SK-N-SH (cell line): Measurements from ENCODE around the gene SKIDA1. TPM values are rescaled to one million over a fixed set of nuclear protein-coding genes. Genes with fewer than 3 reads are reported as not detected.

Experiments used
- CTCF ChIA-PET: fragments of 300-600, 350-600 bp; formaldehyde crosslinking; extraction: SDS; loops from one replicate; lab custom pipeline; 2021; lab: Yijun Ruan, JAX
- POLR2A ChIA-PET: fragments of 350-600 bp; sonication (Branson Sonifier 250); formaldehyde crosslinking; extraction: SDS; loops from one replicate; lab custom pipeline; 2020; ENCODE audit warnings: antibody characterized with exemption, inconsistent platforms; lab: Yijun Ruan, JAX
- DNase-seq: peaks from one replicate; pipeline ENCODE4 v3.0.0; 2012
- H2AFZ ChIP-seq: fragments of 200-600 bp; sonication (generic); 2 replicates; pipeline ENCODE4 v1.8.1; 2016; ENCODE audit warnings: antibody characterized with exemption, mild to moderate bottlenecking, low read depth
- H3F3A ChIP-seq: fragments of 200-600 bp; sonication (generic); replicated peaks from 2 replicates; pipeline ENCODE3; 2016; ENCODE audit warnings: antibody characterized with exemption, mild to moderate bottlenecking; ENCODE audit not compliant: insufficient read depth
- H3K27ac ChIP-seq, 2 experiments: fragments of 200-500 bp in 1 of 2; fragments of 200-600 bp in 1 of 2; sonication (Bioruptor generic) in 1 of 2; sonication (generic), shearing (Covaris generic) in 1 of 2; 2 replicates each; pipeline versions ENCODE4 v1.5.1 to v1.6.1; 2014 to 2016; ENCODE audit warnings: low read depth in 2 of 2, inconsistent platforms in 1 of 2, low read length in 1 of 2, mild to moderate bottlenecking in 1 of 2, mixed read lengths in 1 of 2
- H3K27me3 ChIP-seq: fragments of 200-600 bp; sonication (generic), shearing (Covaris generic); 2 replicates; pipeline ENCODE4 v1.6.1; 2016; ENCODE audit warnings: mixed run types; ENCODE audit not compliant: insufficient read depth
- H3K36me3 ChIP-seq, 2 experiments: fragments of 200-500 bp in 1 of 2; fragments of 200-600 bp in 1 of 2; sonication (Bioruptor generic) in 1 of 2; sonication (generic) in 1 of 2; replicated peaks in 1 of 2; 2 replicates each; pipeline versions ENCODE3 to v1.5.1; 2014 to 2016; ENCODE audit warnings: low read length in 1 of 2, mild to moderate bottlenecking in 1 of 2; ENCODE audit not compliant: insufficient read depth in 2 of 2, control insufficient read depth in 1 of 2
- H3K4me1 ChIP-seq, 2 experiments: fragments of 200-500 bp in 1 of 2; fragments of 200-600 bp in 1 of 2; sonication (Bioruptor generic) in 1 of 2; sonication (generic), shearing (Covaris generic) in 1 of 2; 2 replicates each; pipeline versions ENCODE4 v1.5.1 to v1.6.1; 2014 to 2016; ENCODE audit warnings: low read depth in 1 of 2, low read length in 1 of 2, mixed run types in 1 of 2; ENCODE audit not compliant: insufficient read depth in 2 of 2, control insufficient read depth in 1 of 2
- H3K4me2 ChIP-seq: fragments of 200-600 bp; sonication (generic), shearing (Covaris generic); 2 replicates; pipeline ENCODE4 v1.6.1; 2017; ENCODE audit warnings: mixed run types
- H3K4me3 ChIP-seq, 2 experiments: fragments of 200-500 bp in 1 of 2; fragments of 200-600 bp in 1 of 2; sonication (Bioruptor generic) in 1 of 2; sonication (generic), shearing (Covaris generic) in 1 of 2; 2 replicates each; pipeline versions ENCODE4 v1.5.1 to v1.8.1; 2014 to 2016; ENCODE audit warnings: low read depth in 2 of 2, inconsistent platforms in 1 of 2, low read length in 1 of 2, mild to moderate bottlenecking in 1 of 2, mixed read lengths in 1 of 2, moderate library complexity in 1 of 2
- H3K79me2 ChIP-seq: fragments of 200-600 bp; sonication (generic); 2 replicates; pipeline ENCODE4 v1.8.1; 2017; ENCODE audit warnings: mild to moderate bottlenecking; ENCODE audit not compliant: insufficient read depth
- H3K9ac ChIP-seq: fragments of 200-600 bp; sonication (generic); 2 replicates; pipeline ENCODE4 v1.6.1; 2017; ENCODE audit warnings: mixed run types
- H3K9me2 ChIP-seq: fragments of 200-600 bp; sonication (generic); 2 replicates; pipeline ENCODE4 v1.6.1; 2017; ENCODE audit warnings: mixed run types
- H3K9me3 ChIP-seq: fragments of 200-600 bp; sonication (generic); 2 replicates; pipeline ENCODE4 v1.6.1; 2017; ENCODE audit warnings: mixed run types, mild to moderate bottlenecking, moderate library complexity
- H4K20me1 ChIP-seq: fragments of 200-600 bp; sonication (generic); 2 replicates; pipeline ENCODE4 v1.6.1; 2017; ENCODE audit warnings: mild to moderate bottlenecking, mixed run types; ENCODE audit not compliant: insufficient read depth
- EZH2phosphoT487 ChIP-seq: fragments of 200-600 bp; sonication (generic); IDR thresholded peaks from 2 replicates; pipeline ENCODE4 v1.6.1; 2017; ENCODE audit warnings: low read depth, mixed run types, mild to moderate bottlenecking, antibody characterized with exemption, moderate library complexity, borderline replicate concordance
- MAX ChIP-seq: IDR thresholded peaks from 2 replicates; pipeline ENCODE4 v1.4.0; 2012; ENCODE audit warnings: low read depth
- MXI1 ChIP-seq: IDR thresholded peaks from 2 replicates; pipeline ENCODE4 v1.6.1; 2012; ENCODE audit warnings: mild to moderate bottlenecking, low read depth, low read length, improper control_type of control experiment
- RFX5 ChIP-seq: IDR thresholded peaks from 2 replicates; pipeline ENCODE4 v1.6.1; 2012; ENCODE audit warnings: mild to moderate bottlenecking, improper control_type of control experiment, low read length
- TCF12 ChIP-seq: IDR thresholded peaks from 2 replicates; pipeline ENCODE4 v1.4.0; 2012
- WGBS: methylation state at CpG from one replicate; pipeline ENCODE4 v1.1.6; 2017; ENCODE audit warnings: low lambda C conversion rate; 5-methylcytosine and 5-hydroxymethylcytosine counted together
- polyA plus RNA-seq, 3 experiments: library from polyadenylated mRNA; depleted of rRNA; stranded (reverse); fragments of >200 nt; gene quantifications; 2 replicates each; pipeline ENCODE4 v1.2.3, GENCODE V29; 2012

SKIDA1 gene
- polyA plus RNA-seq, 1 of the 3 experiments (the other 2 are of a cell fraction), result 0.38 TPM

- Histone ChIP-seq H3K4me3 (no peak overlapping the region), H3K27me3 (no peaks in the 10 kb centered on the region), H3K9me3 (no peaks in the 10 kb centered on the region), H3K9me2 (no peaks in the 10 kb centered on the region), H3F3A (peaks cover 51% of the 10 kb centered on the region), H3K4me2 (no peak overlapping the region), H3K36me3 (no peaks in the 10 kb centered on the region), H3K9ac (no peak overlapping the region), H3K4me1 (peaks cover 13 to 32% of the 10 kb centered on the region in 2 experiments; a peak in 3 of 4 replicates), H4K20me1 (no peaks in the 10 kb centered on the region; the same call in 1 of the 2 replicates), H2AFZ (no peak overlapping the region), H3K79me2 (peaks cover 41% of the 10 kb centered on the region), H3K27ac (peak overlapping the region in 1 of 2 experiments; percentile 94; a peak in 2 of 4 replicates)
- POLR2A ChIA-PET, result no interaction called here
- WGBS, result 82% methylated on average over 1 of the region's 1 CpG
- no peak for DNase-seq
- CTCF ChIA-PET, result interaction anchor here (0.7 to 2.8 kb wide), 4 partner anchors 12 to 359 kb away, joined by 3 to 16 read pairs (median 7); no protein-coding TSS in a partner anchor
- no peak for TF ChIP-seq MXI1
Measured at GRCh38 chr10:21530168-21530567, 4.7 kb upstream of the SKIDA1 start.

GRCh38 chr10:21529032-21529910 is 3.8 kb upstream of the SKIDA1 start:
- Histone ChIP-seq H3K4me3 (peak overlapping the region; percentile 70 to 76; a peak in 3 of 4 replicates), H3K36me3 (no peaks in the 10 kb centered on the region), H3K9ac (peak overlapping the region; percentile 94), H3K9me3 (no peaks in the 10 kb centered on the region), H3K27me3 (no peaks in the 10 kb centered on the region), H3K79me2 (peaks cover 45% of the 10 kb centered on the region), H4K20me1 (no peaks in the 10 kb centered on the region), H3K27ac (peak overlapping the region; percentile 98 to 99), H3K4me1 (peaks cover 13 to 32% of the 10 kb centered on the region in 2 experiments; a peak in 3 of 4 replicates), H3F3A (peaks cover 54% of the 10 kb centered on the region)
- ChIA-PET POLR2A (interaction anchor here (0.8 to 2.3 kb wide), 2 partner anchors 33 to 203 kb away, joined by 5 to 12 read pairs; no protein-coding TSS in a partner anchor), CTCF (interaction anchor here (1.5 to 2.8 kb wide), 3 partner anchors 11 to 33 kb away, joined by 5 to 16 read pairs (median 9); no protein-coding TSS in a partner anchor)
- DNase-seq, result no peak
- WGBS, result 24% methylated on average over 9 of the region's 9 CpGs
- TF ChIP-seq EZH2phosphoT487, result no peak
- TF ChIP-seq MAX, result 0 out of 2 replicates have a peak, but pooled peaks have one; percentile 9
- TF ChIP-seq, all 33 proteins: peak for 1
- Histone ChIP-seq H3K9me2 (no peaks in the 10 kb centered on the region), H3K4me2 (peak overlapping the region; percentile 93), H2AFZ (peak overlapping the region; percentile 78)

GRCh38 chr10:21528236-21529031 is 3.0 kb upstream of the SKIDA1 start:
- no peaks in the 10 kb centered on the region for H4K20me1 ChIP-seq
- POLR2A ChIA-PET, result interaction anchor here (0.8 to 2.3 kb wide), 3 partner anchors 10 to 204 kb away, joined by 5 to 15 read pairs (median 12); no protein-coding TSS in a partner anchor
- H3F3A ChIP-seq, result peaks cover 58% of the 10 kb centered on the region
- no peak for TF ChIP-seq RFX5
- TF ChIP-seq TCF12, result 0 out of 2 replicates have a peak, but pooled peaks have one; percentile 18
- WGBS, result 3% methylated on average over 8 of the region's 8 CpGs
- no peak for DNase-seq
- H3K4me2 ChIP-seq, result peak overlapping the region; percentile 93
- peaks cover 21 to 40% of the 10 kb centered on the region in 2 experiments; a peak in 3 of 4 replicates for H3K4me1 ChIP-seq
- H3K27me3 ChIP-seq, result no peaks in the 10 kb centered on the region
- H3K79me2 ChIP-seq, result peaks cover 45% of the 10 kb centered on the region
- CTCF ChIA-PET, result interaction anchor here (1.4 to 11.1 kb wide), 2 partner anchors 31 to 79 kb away, joined by 3 to 101 read pairs; no protein-coding TSS in a partner anchor
- H3K9me2 ChIP-seq, result no peaks in the 10 kb centered on the region
- H3K4me3 ChIP-seq, result peak overlapping the region; percentile 70 to 76
- H3K36me3 ChIP-seq, result no peaks in the 10 kb centered on the region
- peak overlapping the region; percentile 94 for H3K9ac ChIP-seq
- no peaks in the 10 kb centered on the region for H3K9me3 ChIP-seq
- H2AFZ ChIP-seq, result peak overlapping the region; percentile 78
- peak overlapping the region; percentile 98 to 99 for H3K27ac ChIP-seq
